ENCODE data around the gene DEPDC4. TPM values are rescaled to one million over a fixed set of nuclear protein-coding genes. Genes with fewer than 3 reads are reported as not detected.
A peak's percentile ranks its signal among the peaks of the same experiment; 100 is the strongest.
"Not testable (repeated sequence)": the region's sequence is repeated elsewhere in the genome, so short reads cannot be mapped to it uniquely, and the experiment has no call there.

Gene DEPDC4
- total RNA-seq, 1 experiment from 2014 or later = 1.9 TPM

GRCh38 chr12:100229036-100229635 lies 37.7 kb downstream of the DEPDC4 start:
- Mint-ChIP-seq H3K4me1 (ENCODE audit: low read depth, unreplicated experiment) (peaks cover 20% of the 10 kb centered on the region), H3K9me3 (ENCODE audit: low read depth, unreplicated experiment) (no peaks in the 10 kb centered on the region), H3K4me3 (ENCODE audit: low read depth, unreplicated experiment) (peak overlapping the region; percentile 19), H3K27ac (ENCODE audit: unreplicated experiment) (peak overlapping the region; percentile 55), H3K36me3 (ENCODE audit: insufficient read depth, unreplicated experiment) (peaks cover 12% of the 10 kb centered on the region), H3K27me3 (ENCODE audit: unreplicated experiment) (no peaks in the 10 kb centered on the region)
- CTCF ChIA-PET = interaction anchor here (0.6 to 1.8 kb wide), 13 partner anchors 8 to 461 kb away, joined by 3 to 15 read pairs (median 4); partner anchors contain the start of genes ACTR6, DEPDC4 and SCYL2
- no TSS peak for BruUV-seq (replicated peaks)
- TF ChIP-seq, protein P1, sequence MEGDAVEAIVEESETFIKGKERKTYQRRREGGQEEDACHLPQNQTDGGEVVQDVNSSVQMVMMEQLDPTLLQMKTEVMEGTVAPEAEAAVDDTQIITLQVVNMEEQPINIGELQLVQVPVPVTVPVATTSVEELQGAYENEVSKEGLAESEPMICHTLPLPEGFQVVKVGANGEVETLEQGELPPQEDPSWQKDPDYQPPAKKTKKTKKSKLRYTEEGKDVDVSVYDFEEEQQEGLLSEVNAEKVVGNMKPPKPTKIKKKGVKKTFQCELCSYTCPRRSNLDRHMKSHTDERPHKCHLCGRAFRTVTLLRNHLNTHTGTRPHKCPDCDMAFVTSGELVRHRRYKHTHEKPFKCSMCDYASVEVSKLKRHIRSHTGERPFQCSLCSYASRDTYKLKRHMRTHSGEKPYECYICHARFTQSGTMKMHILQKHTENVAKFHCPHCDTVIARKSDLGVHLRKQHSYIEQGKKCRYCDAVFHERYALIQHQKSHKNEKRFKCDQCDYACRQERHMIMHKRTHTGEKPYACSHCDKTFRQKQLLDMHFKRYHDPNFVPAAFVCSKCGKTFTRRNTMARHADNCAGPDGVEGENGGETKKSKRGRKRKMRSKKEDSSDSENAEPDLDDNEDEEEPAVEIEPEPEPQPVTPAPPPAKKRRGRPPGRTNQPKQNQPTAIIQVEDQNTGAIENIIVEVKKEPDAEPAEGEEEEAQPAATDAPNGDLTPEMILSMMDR (IDR thresholded peaks at IDR 0.05; ENCODE audit: unreplicated experiment) = no peak
- intact Hi-C loops (cut with micrococcal nuclease; ENCODE audit: unreplicated experiment) = no loop called here
- peak; percentile 24 for DNase-seq

GRCh38 chr12:100225491-100225890 lies 41.4 kb downstream of the DEPDC4 start:
- Mint-ChIP-seq H3K36me3 (ENCODE audit: insufficient read depth, unreplicated experiment) (peaks cover 21% of the 10 kb centered on the region), H3K9me3 (ENCODE audit: low read depth, unreplicated experiment) (no peaks in the 10 kb centered on the region), H3K27me3 (ENCODE audit: unreplicated experiment) (no peaks in the 10 kb centered on the region), H3K27ac (ENCODE audit: unreplicated experiment) (no peak overlapping the region), H3K4me3 (ENCODE audit: low read depth, unreplicated experiment) (no peak overlapping the region), H3K4me1 (ENCODE audit: low read depth, unreplicated experiment) (peaks cover 16% of the 10 kb centered on the region)
- intact Hi-C loops (cut with micrococcal nuclease; ENCODE audit: unreplicated experiment) = no loop called here
- CTCF ChIA-PET = no interaction called here
- BruUV-seq (replicated peaks) = no TSS peak
- TF ChIP-seq, protein P1 (IDR thresholded peaks at IDR 0.05; ENCODE audit: unreplicated experiment) = no peak
- no peak for DNase-seq

DNA sequence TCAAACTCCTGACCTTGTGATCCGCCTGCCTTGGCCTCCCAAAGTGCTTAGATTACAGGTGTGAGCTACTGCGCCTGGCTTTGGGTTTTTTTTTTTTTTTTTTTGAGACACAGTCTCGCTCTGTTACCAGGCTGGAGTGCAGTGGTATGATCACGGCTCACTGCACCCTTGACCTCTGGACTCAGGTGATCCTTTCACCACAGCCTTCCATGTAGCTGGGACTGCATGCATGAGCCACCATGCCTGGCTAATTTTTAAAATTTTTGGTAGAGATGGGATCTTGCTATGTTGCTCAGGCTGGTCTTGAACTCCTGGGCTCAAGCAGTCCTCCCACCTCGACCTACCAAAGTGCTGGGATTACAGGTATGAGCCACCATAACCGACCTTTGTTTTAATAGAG lies 44.7 kb downstream of the DEPDC4 start:
- DNase-seq; H3K4me3 Mint-ChIP-seq (ENCODE audit: low read depth, unreplicated experiment); intact Hi-C loops (cut with micrococcal nuclease; ENCODE audit: unreplicated experiment); H3K27ac Mint-ChIP-seq (ENCODE audit: unreplicated experiment); H3K9me3 Mint-ChIP-seq (ENCODE audit: low read depth, unreplicated experiment); H3K36me3 Mint-ChIP-seq (ENCODE audit: insufficient read depth, unreplicated experiment); H3K27me3 Mint-ChIP-seq (ENCODE audit: unreplicated experiment); BruUV-seq (replicated peaks); H3K4me1 Mint-ChIP-seq (ENCODE audit: low read depth, unreplicated experiment): not testable (repeated sequence)
- CTCF ChIA-PET = interaction anchor here (0.6 kb wide), 1 partner anchor 13 kb away, joined by 3 read pairs; no protein-coding TSS in a partner anchor

- Mint-ChIP-seq H3K27me3 (ENCODE audit: unreplicated experiment) (no peaks in the 10 kb centered on the region), H3K9me3 (ENCODE audit: low read depth, unreplicated experiment) (no peaks in the 10 kb centered on the region), H3K36me3 (ENCODE audit: insufficient read depth, unreplicated experiment) (peaks cover 9% of the 10 kb centered on the region), H3K27ac (ENCODE audit: unreplicated experiment) (no peak overlapping the region), H3K4me1 (ENCODE audit: low read depth, unreplicated experiment) (peaks cover 2% of the 10 kb centered on the region), H3K4me3 (ENCODE audit: low read depth, unreplicated experiment) (no peak overlapping the region)
- no TSS peak for BruUV-seq (replicated peaks)
- CTCF ChIA-PET = interaction anchor here (0.6 to 0.8 kb wide), 2 partner anchors 8 to 13 kb away, joined by 3 to 4 read pairs; no protein-coding TSS in a partner anchor
- DNase-seq = no peak
- intact Hi-C loops (cut with micrococcal nuclease; ENCODE audit: unreplicated experiment) = no loop called here
- TF ChIP-seq, protein P1 (IDR thresholded peaks at IDR 0.05; ENCODE audit: unreplicated experiment) = no peak
These were observed 45.4 kb downstream of the DEPDC4 start for GRCh38 chr12:100221523-100221922.
